HEK293 (cell line): ENCODE measurements around the gene MTRFR.

ENCODE experiments used
- CTCF ChIP-seq: fragments of 450-650 bp; formaldehyde crosslinking; IDR thresholded peaks from 2 replicates; pipeline ENCODE4 v1.5.1; 2016; ENCODE audit warnings: missing biosample characterization, missing genetic modification characterization
- ZNF24 ChIP-seq: fragments of 450-650 bp; formaldehyde crosslinking; IDR thresholded peaks from 2 replicates; pipeline ENCODE4 v1.5.1; 2016; ENCODE audit warnings: missing biosample characterization, missing genetic modification characterization
- ZNF350 ChIP-seq: fragments of 450-650 bp; formaldehyde crosslinking; IDR thresholded peaks from 2 replicates; pipeline ENCODE4 v1.5.0; 2017; ENCODE audit warnings: missing biosample characterization, mild to moderate bottlenecking, missing genetic modification characterization

- TF ChIP-seq ZNF24 (tag by site-specific recombination) (no peak), CTCF (no peak), ZNF350 (tag by site-specific recombination) (no peak)
Measured at GRCh38 chr12:123227581-123228258, 5.5 kb upstream of the MTRFR start.
